ENCODE measurements around the gene CEP250.

The CEP250 gene

DNA sequence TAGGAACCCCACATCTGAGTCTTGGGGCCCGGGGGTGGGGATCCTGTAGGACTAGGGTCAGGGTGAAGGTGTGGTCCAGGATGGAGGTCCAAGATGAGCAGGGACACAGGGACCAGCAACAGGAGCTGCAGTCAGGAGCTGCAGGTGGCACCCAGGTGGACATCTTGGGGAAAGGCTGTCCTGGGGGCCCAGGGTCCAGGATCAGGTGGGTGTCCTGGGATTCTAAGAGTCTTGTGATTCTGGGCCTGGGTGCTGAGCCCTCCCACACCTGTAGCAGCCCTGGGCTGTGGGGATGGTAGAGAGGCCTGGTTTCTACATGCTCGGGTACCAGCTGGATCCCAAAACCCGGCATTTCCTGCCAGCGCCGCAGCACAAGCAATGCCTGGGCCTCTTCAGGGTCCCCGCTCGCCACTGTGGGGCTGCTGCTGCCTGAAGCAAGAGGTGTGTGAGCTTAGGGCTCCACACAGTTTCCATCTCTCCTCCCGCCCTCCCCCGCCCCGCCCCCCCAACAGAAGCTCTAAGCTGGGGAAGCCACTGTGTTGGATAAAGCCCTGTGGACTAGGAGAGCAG lies 107.2 kb downstream of the CEP250 start:
- Histone ChIP-seq H3K4me3 (ENCODE audit: low read depth, low read length) (no peak overlapping the region), H3K27ac (ENCODE audit: extremely low read depth, low read depth, low read length) (no peak overlapping the region), H3K36me3 (ENCODE audit: control insufficient read depth in 2 of 2, insufficient read depth in 1 of 2, low read length in 2 of 2) (peaks cover 0 to 18% of the 10 kb centered on the region in 2 experiments; a peak in 1 of 3 replicates), H3K9me3 (ENCODE audit: control insufficient read depth, insufficient read depth, low read depth, low read length) (no peaks in the 10 kb centered on the region), H3K4me1 (ENCODE audit: control insufficient read depth, insufficient read depth, low read length) (no peaks in the 10 kb centered on the region)
- ChIA-PET POLR2A (interaction anchor here (1.0 kb wide), 1 partner anchor 43 kb away, joined by 5 read pairs; no protein-coding TSS in a partner anchor), CTCF (interaction anchor here (1.2 kb wide), 1 partner anchor 57 kb away, joined by 3 read pairs; no protein-coding TSS in a partner anchor)
- TF ChIP-seq KLF10 (tag by site-specific recombination; IDR thresholded peaks at IDR 0.05) (no peak), HOXC10 (CRISPR knock-in tag; IDR thresholded peaks at IDR 0.05) (no peak), ZNF776 (tag by site-specific recombination; IDR thresholded peaks at IDR 0.05; ENCODE audit: borderline replicate concordance) (no peak), ZNF571 (tag by site-specific recombination; IDR thresholded peaks at IDR 0.05) (no peak), ZNF146 (tag by site-specific recombination; IDR thresholded peaks at IDR 0.05) (no peak), ZNF549 (tag by site-specific recombination; IDR thresholded peaks at IDR 0.05) (no peak), ZNF501 (tag by site-specific recombination; IDR thresholded peaks at IDR 0.05) (no peak), ZNF416 (tag by site-specific recombination; IDR thresholded peaks at IDR 0.05) (no peak), REPIN1 (tag by site-specific recombination; IDR thresholded peaks at IDR 0.05; ENCODE audit: low read depth) (no peak), ZNF37A (tag by site-specific recombination; IDR thresholded peaks at IDR 0.05) (no peak), ZNF175 (tag by site-specific recombination; IDR thresholded peaks at IDR 0.05) (no peak), ZNF76 (tag by site-specific recombination; IDR thresholded peaks at IDR 0.05; ENCODE audit: borderline replicate concordance, low read depth) (no peak), GLI4 (tag by site-specific recombination; IDR thresholded peaks at IDR 0.05) (no peak), ZNF140 (tag by site-specific recombination; IDR thresholded peaks at IDR 0.05) (no peak), OSR2 (tag by site-specific recombination; IDR thresholded peaks at IDR 0.05) (no peak), SP3 (tag by site-specific recombination; IDR thresholded peaks at IDR 0.05) (no peak), ZNF174 (tag by site-specific recombination; IDR thresholded peaks at IDR 0.05) (no peak), ZNF701 (tag by site-specific recombination; IDR thresholded peaks at IDR 0.05) (no peak)
- TF ChIP-seq, protein P1, sequence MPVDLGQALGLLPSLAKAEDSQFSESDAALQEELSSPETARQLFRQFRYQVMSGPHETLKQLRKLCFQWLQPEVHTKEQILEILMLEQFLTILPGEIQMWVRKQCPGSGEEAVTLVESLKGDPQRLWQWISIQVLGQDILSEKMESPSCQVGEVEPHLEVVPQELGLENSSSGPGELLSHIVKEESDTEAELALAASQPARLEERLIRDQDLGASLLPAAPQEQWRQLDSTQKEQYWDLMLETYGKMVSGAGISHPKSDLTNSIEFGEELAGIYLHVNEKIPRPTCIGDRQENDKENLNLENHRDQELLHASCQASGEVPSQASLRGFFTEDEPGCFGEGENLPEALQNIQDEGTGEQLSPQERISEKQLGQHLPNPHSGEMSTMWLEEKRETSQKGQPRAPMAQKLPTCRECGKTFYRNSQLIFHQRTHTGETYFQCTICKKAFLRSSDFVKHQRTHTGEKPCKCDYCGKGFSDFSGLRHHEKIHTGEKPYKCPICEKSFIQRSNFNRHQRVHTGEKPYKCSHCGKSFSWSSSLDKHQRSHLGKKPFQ (tag by site-specific recombination; IDR thresholded peaks at IDR 0.05), result no peak
- TF ChIP-seq, protein P2, sequence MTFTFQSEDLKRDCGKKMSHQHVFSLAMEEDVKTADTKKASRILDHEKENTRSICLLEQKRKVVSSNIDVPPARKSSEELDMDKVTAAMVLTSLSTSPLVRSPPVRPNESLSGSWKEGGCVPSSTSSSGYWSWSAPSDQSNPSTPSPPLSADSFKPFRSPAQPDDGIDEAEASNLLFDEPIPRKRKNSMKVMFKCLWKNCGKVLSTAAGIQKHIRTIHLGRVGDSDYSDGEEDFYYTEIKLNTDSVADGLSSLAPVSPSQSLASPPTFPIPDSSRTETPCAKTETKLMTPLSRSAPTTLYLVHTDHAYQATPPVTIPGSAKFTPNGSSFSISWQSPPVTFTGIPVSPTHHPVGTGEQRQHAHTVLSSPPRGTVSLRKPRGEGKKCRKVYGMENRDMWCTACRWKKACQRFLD (tag by site-specific recombination; IDR thresholded peaks at IDR 0.05), result no peak

GRCh38 chr20:35563834-35564233 lies 108.4 kb downstream of the CEP250 start:
- Histone ChIP-seq H3K36me3 (ENCODE audit: control insufficient read depth in 2 of 2, insufficient read depth in 1 of 2, low read length in 2 of 2) (peaks cover 0 to 6% of the 10 kb centered on the region in 2 experiments; a peak in 1 of 3 replicates), H3K27ac (ENCODE audit: extremely low read depth, low read depth, low read length) (no peak overlapping the region), H3K4me1 (ENCODE audit: control insufficient read depth, insufficient read depth, low read length) (no peaks in the 10 kb centered on the region), H3K4me3 (ENCODE audit: low read depth, low read length) (no peak overlapping the region), H3K9me3 (ENCODE audit: control insufficient read depth, insufficient read depth, low read depth, low read length) (no peaks in the 10 kb centered on the region)
- ChIA-PET CTCF (interaction anchor here (1.0 to 1.4 kb wide), 3 partner anchors 10 to 101 kb away, joined by 3 to 6 read pairs (median 3); partner anchors contain the start of genes CPNE1 and RBM12), POLR2A (interaction anchor here (0.7 to 1.3 kb wide), 2 partner anchors 13 to 22 kb away, joined by 3 to 6 read pairs; partner anchors contain the start of gene ERGIC3)
- TF ChIP-seq OVOL3 (tag by site-specific recombination; IDR thresholded peaks at IDR 0.05) (no peak), ZNF473 (tag by site-specific recombination; IDR thresholded peaks at IDR 0.05) (no peak), ZBTB1 (tag by site-specific recombination; IDR thresholded peaks at IDR 0.05) (no peak)
- TF ChIP-seq, protein P1 (tag by site-specific recombination; IDR thresholded peaks at IDR 0.05), result no peak

Measured in HEK293 (cell line).